HS-27A (cell line): ENCODE results near the gene LAGE3.
"Not testable (repeated sequence)": the region's sequence is repeated elsewhere in the genome, so short reads cannot be mapped to it uniquely, and the experiment has no call there.

Source experiments
- DNase-seq: peaks from one replicate; pipeline ENCODE4 v3.0.0-alpha.2; 2012; ENCODE audit warnings: low read depth, missing footprints

LAGE3 gene

GRCh38 chrX:154501423-154501822, 22.3 kb upstream of the LAGE3 start:
- DNase-seq = not testable (repeated sequence)

GRCh38 chrX:154496591-154497137, 17.6 kb upstream of the LAGE3 start:
- DNase-seq = not testable (repeated sequence)

- DNase-seq = no peak
Measured at GRCh38 chrX:154495472-154495922, 16.4 kb upstream of the LAGE3 start.

- no peak for DNase-seq
Measured at GRCh38 chrX:154494715-154495114, 15.6 kb upstream of the LAGE3 start.

GRCh38 chrX:154490414-154491083, 11.5 kb upstream of the LAGE3 start, which contains the start of gene SLC10A3:
SLC10A3 (minus strand) TSS chrX:154490629; CDS start chrX:154488940, 1,689 bp downstream.
- peak; percentile 78 for DNase-seq

- DNase-seq = peak; percentile 38
Measured at GRCh38 chrX:154490021-154490413, 10.9 kb upstream of the LAGE3 start.

- no peak for DNase-seq
Measured at GRCh38 chrX:154489182-154489581, 10.1 kb upstream of the LAGE3 start.

- no peak for DNase-seq
Measured at GRCh38 chrX:154488336-154489075, 9.4 kb upstream of the LAGE3 start.

GRCh38 chrX:154487518-154488290, 8.6 kb upstream of the LAGE3 start:
- DNase-seq = no peak

GRCh38 chrX:154486396-154487207, 7.5 kb upstream of the LAGE3 start, which contains the start of gene UBL4A:
UBL4A (minus strand) TSS chrX:154486615; CDS start chrX:154486584, 31 bp downstream.
- no peak for DNase-seq

GRCh38 chrX:154486052-154486395, 6.9 kb upstream of the LAGE3 start:
- no peak for DNase-seq

- no peak for DNase-seq
Measured at GRCh38 chrX:154485150-154486051, 6.3 kb upstream of the LAGE3 start.

GRCh38 chrX:154484255-154485149, 5.4 kb upstream of the LAGE3 start:
- DNase-seq = no peak

GRCh38 chrX:154483325-154483724, 4.2 kb upstream of the LAGE3 start:
- no peak for DNase-seq

GRCh38 chrX:154482786-154483185, 3.7 kb upstream of the LAGE3 start:
- DNase-seq = no peak

- no peak for DNase-seq
Measured at GRCh38 chrX:154481911-154482601, 3.0 kb upstream of the LAGE3 start.

GRCh38 chrX:154481195-154481594, 2.1 kb upstream of the LAGE3 start:
- no peak for DNase-seq

- DNase-seq = no peak
Measured at GRCh38 chrX:154477891-154478477, 1.1 kb downstream of the LAGE3 start.
